ENCODE results near the gene PGK1. TPM values are rescaled to one million over a fixed set of nuclear protein-coding genes. Genes with fewer than 3 reads are reported as not detected.
"Not testable (repeated sequence)": the region's sequence is repeated elsewhere in the genome, so short reads cannot be mapped to it uniquely, and the experiment has no call there.

The PGK1 gene
- total RNA-seq, 1 donor from 2014 or later, result 295 TPM

GRCh38 chrX:78111140-78111931 is 7.3 kb downstream of the PGK1 start:
- no peak for DNase-seq (ENCODE audit: extremely low read depth, low read depth, low spot score)

GRCh38 chrX:78116365-78116764 is 12.3 kb downstream of the PGK1 start:
- no peak for DNase-seq (ENCODE audit: extremely low read depth, low read depth, low spot score)

- DNase-seq (ENCODE audit: extremely low read depth, low read depth, low spot score), result no peak
Measured at GRCh38 chrX:78116766-78117165, 12.7 kb downstream of the PGK1 start.

- no peak for DNase-seq (ENCODE audit: extremely low read depth, low read depth, low spot score)
Measured at GRCh38 chrX:78118628-78119027, 14.6 kb downstream of the PGK1 start.

- DNase-seq (ENCODE audit: extremely low read depth, low read depth, low spot score), result no peak
Measured at GRCh38 chrX:78119521-78120227, 15.6 kb downstream of the PGK1 start.

GRCh38 chrX:78123190-78123589 is 19.1 kb downstream of the PGK1 start:
- DNase-seq (ENCODE audit: extremely low read depth, low read depth, low spot score), result no peak

GRCh38 chrX:78124307-78124706 is 20.3 kb downstream of the PGK1 start:
- no peak for DNase-seq (ENCODE audit: extremely low read depth, low read depth, low spot score)

GRCh38 chrX:78125148-78125547 is 21.1 kb downstream of the PGK1 start:
- DNase-seq (ENCODE audit: extremely low read depth, low read depth, low spot score), result no peak

- DNase-seq (ENCODE audit: extremely low read depth, low read depth, low spot score), result not testable (repeated sequence)
Measured at GRCh38 chrX:78125781-78126180, 21.7 kb downstream of the PGK1 start.

- DNase-seq (ENCODE audit: extremely low read depth, low read depth, low spot score), result no peak
Measured at GRCh38 chrX:78129714-78130113, 25.7 kb downstream of the PGK1 start.

GRCh38 chrX:78130396-78130795 is 26.3 kb downstream of the PGK1 start:
- no peak for DNase-seq (ENCODE audit: extremely low read depth, low read depth, low spot score)

GRCh38 chrX:78131117-78131516 is 27.1 kb downstream of the PGK1 start:
- DNase-seq (ENCODE audit: extremely low read depth, low read depth, low spot score), result no peak

GRCh38 chrX:78133238-78133960 is 29.4 kb downstream of the PGK1 start:
- DNase-seq (ENCODE audit: extremely low read depth, low read depth, low spot score), result no peak

- DNase-seq (ENCODE audit: extremely low read depth, low read depth, low spot score), result no peak
Measured at GRCh38 chrX:78139160-78140123, 35.4 kb downstream of the PGK1 start, which contains the start of gene TAF9B. TSS of gene TAF9B (minus strand) at chrX:78139650. CDS start at chrX:78139611, 39 bp downstream.

- no peak for DNase-seq (ENCODE audit: extremely low read depth, low read depth, low spot score)
Measured at GRCh38 chrX:78140206-78140605, 36.2 kb downstream of the PGK1 start.

GRCh38 chrX:78147002-78147540 is 43.0 kb downstream of the PGK1 start:
- DNase-seq (ENCODE audit: extremely low read depth, low read depth, low spot score), result not testable (repeated sequence)

- not testable (repeated sequence) for DNase-seq (ENCODE audit: extremely low read depth, low read depth, low spot score)
Measured at GRCh38 chrX:78157373-78157772, 53.3 kb downstream of the PGK1 start.

- not testable (repeated sequence) for DNase-seq (ENCODE audit: extremely low read depth, low read depth, low spot score)
Measured at GRCh38 chrX:78157846-78158245, 53.8 kb downstream of the PGK1 start.

GRCh38 chrX:78160711-78161110 is 56.7 kb downstream of the PGK1 start:
- DNase-seq (ENCODE audit: extremely low read depth, low read depth, low spot score), result not testable (repeated sequence)

- DNase-seq (ENCODE audit: extremely low read depth, low read depth, low spot score), result not testable (repeated sequence)
Measured at GRCh38 chrX:78163175-78163574, 59.1 kb downstream of the PGK1 start.
